Cortex of kidney (tissue), 1 donor: ENCODE results near the gene PDK1.

Experiments
- DNase-seq: peaks from one replicate; lab custom pipeline; 2025; lab: John Stamatoyannopoulos, UW

PDK1 gene

DNA sequence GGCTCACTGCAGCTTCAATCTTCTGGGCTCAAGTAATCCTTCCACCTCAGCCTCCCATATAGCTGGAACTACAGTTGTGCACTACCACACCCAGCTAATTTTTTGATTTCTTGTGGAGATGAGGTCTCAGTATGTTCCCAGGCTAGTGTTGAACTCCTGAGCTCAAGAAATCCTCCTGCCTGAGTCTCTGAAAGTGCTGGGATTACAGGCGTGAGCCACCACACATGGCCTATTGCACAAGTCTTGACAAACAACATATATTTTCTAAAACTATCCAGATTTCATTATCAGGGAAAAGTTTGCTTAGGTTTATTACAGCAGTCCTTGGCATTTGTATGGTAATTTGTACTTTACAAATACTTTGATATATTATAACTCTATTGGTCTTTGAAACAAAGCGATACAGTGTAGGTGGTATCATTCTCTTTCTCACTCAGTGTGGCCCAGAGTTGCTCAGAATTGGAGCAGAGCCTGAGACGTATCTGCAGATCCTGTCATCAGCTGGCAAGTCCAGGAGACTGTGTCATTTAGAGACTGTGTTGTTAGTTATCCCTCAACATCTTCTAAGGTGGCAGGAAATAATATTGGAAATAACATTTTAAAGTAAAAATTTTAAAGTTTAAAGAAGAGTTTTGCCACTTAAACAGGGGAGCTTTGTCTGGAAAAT is 41.4 kb downstream of the PDK1 start:
- DNase-seq = no peak

DNA sequence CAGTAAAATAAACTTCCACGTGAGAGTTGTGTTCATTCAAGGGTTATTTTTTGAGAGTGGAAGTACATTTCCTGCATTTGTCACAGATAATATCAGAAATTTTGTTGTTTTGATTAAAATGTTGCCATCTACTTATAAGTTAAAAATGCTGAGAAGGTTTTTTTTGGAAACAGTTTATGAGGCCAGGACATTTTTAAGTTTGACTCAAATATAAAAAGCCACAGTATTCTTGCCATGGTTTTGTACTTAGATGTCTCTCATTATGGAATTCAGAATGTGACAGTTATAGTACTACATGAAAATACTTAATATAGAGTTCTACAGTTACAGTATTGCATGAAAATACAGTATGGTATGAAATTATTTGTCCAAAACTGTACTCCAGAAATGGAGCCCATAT is 44.1 kb downstream of the PDK1 start:
- no peak for DNase-seq

DNA sequence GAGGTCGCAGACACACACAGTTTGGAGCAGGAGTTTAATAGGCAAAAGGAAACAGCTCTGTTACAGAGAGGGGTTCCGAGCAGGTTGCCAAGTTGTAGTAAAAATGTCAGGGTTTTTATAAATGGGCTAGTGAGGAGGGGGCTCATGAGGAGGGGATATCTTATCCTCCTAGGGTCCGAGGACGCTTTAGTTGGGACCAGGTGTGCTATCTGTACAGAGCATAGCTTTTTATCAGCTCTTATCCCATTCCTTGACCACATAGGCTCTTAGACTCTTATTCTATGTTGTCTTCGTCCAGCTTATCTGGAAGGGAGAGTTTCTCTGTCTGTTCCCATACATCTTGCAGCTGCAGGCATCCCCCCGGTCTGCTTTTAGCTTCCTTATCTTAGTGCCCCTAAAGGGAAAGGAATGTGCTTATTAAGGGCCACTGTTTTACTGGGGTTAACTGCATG is 44.7 kb downstream of the PDK1 start:
- no peak for DNase-seq

DNA sequence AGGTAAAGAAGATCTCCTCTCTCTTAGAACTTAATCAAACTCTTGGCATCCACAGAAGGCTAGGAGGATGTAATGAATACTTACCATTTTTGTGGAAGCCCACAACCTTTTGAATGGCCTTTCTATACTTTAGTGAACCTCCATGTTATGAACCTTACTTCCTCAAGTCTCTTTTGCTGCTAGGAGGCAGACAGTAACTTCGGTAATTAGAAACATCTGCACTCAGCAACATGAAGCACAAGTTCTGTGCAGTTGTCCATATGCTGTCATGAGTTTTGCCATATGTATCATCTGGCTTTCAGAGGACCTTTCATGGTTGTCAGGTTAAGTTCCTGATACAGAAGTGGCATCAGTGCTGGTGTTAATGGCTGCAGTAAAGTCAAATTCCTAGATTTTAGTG is 50.4 kb downstream of the PDK1 start:
- no peak for DNase-seq

DNA sequence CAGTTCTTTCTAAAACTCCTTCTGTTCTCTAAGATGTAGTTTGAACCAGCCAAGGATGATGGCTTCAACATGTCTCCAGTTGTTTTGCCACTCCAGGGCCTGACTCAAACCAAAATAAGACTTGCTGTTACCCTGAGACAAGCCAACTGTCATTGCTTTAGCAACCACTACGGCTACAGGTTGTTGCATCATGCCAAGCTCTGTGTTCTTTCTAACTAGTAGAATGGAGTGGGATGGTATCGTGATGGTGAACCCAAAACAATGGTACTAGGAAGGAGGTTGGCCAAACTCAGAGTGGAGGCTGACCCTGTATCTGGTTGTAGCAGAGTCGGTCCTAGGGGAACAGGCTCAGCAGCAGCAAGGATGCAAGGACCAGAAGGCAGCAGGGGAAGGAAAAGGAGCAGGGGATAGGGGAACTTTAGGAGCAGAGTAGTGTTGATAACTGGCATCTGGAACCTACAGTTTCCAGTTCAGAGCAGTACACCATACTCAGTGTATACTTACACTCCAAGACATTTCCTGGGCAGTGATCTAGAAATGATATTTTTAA is 51.6 kb downstream of the PDK1 start:
- no peak for DNase-seq

DNA sequence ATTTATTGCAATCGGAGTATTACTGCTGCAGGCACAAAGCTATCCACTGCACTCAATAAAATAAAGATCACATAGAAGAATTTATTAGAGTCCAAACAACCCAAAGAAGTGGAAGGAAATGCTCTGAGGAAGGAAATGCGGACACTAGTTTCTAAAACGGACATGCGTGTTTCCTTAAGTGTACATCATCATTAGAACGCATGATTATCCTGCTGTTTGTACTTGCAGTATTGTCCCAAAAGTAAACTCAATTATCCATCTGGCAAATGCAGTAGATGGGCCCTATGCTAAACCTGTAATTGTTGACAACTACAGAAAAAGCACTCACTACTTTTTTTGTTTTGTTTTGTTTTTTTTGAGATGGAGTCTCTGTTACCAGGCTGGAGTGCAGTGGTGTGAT is 53.6 kb downstream of the PDK1 start:
- DNase-seq = no peak

DNA sequence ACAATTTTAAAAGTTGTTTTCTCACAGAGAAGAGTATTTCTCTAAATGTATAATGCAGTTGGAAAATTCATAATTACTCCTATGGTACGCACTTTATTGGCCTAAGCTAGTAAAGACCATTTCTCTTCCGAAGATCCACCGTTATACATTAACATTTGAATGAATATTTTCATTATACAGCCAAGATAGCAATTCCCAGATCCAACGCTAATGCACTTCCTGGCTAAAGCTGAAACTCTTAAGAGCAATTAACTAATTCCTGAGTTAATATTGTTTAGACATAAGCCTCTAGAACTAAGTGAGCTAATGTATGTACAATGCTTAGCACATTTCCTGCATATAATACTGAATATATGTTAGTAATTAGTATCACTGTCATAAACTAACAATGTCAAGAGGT is 56.2 kb downstream of the PDK1 start:
- DNase-seq = no peak

DNA sequence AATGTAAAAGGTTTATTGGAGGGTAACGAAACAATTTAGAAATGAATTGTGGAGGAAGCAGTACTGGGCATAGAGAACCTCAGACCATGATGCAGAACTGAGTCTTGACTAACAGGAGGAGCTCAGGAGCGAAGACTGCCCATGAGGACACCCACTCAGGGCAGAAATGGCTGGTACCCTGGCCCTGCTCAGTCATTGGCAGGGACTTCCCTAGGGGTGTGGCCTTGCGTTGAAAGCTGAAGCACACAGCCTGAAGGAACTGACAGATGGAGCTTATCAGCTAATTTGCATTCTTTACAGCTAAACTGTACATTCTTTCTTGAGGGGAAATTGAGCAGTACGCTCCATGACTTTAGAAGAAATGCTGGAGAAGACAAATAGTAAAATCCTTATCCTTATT is 57.1 kb downstream of the PDK1 start:
- no peak for DNase-seq

DNA sequence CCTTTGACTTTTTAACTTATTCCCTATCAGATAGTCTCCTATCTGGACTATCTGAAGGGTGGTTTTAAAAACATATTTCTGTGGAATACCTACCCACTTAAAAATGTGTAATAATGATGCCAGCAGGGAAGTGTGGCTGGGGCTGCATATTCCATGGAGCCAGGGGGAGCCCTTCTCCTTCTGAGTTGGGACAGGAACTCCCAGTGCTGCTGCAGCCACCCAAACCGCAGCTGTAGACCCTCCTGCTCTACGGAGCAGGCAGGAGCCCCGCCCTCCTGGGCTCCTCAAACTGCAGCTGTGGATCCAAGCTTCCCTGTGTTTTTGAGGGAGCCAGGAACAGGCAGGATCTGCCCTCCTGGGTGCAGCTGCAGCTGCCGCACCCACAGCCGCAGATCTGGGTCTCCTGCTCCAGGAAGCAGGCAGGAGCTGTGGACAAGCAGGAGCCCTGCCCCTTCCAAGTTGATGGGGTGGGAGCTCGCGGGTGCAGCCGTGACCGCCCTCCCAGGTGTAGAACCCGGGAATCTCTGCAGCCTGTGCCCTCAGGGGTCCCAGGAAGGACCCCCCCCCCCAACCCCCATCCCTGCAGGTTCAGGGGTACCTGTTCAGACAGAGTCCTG is 57.8 kb downstream of the PDK1 start:
- DNase-seq = no peak

DNA sequence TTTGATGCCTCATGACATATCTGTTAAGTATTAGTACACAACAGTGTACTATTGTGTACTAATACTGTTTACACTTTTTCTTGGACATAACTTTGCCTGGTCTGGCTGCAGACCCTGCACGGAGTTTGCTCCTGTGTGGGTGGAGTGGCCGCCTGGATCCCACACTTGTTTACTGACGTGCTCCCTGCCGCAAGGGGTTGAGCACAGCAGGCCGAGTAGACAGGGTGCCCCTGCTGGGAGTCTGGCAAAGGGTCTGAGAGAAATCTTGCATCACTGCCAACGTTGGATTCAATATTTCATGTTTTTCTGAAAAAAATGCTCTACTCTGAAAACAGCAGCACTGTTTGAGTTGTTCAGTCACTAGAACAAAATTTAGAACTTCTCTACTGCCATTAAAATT is 59.0 kb downstream of the PDK1 start:
- no peak for DNase-seq

DNA sequence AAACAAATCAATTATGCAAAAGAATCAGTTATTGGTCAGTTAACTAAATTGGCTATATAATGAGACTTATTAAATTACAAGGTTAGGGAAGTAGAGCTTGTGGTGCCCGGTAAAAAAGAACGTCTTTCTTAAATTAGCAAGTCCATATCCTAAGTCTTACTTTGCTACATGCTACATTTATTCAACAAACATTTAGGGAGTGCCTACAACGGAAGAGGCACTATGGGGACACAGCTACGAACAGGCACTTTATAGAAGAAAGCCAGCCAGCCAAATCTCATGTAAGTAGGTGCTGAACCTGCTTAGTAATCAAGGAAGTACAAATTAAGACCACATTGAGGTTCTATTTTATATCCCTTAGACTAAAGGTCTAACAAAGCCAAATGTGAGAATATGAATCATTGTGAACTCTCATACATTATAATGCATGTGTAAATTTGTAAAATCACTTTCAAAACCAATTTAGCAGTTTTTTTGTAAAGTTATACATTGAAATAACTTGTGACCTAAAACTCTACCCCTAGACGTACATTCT is 59.9 kb downstream of the PDK1 start:
- no peak for DNase-seq

DNA sequence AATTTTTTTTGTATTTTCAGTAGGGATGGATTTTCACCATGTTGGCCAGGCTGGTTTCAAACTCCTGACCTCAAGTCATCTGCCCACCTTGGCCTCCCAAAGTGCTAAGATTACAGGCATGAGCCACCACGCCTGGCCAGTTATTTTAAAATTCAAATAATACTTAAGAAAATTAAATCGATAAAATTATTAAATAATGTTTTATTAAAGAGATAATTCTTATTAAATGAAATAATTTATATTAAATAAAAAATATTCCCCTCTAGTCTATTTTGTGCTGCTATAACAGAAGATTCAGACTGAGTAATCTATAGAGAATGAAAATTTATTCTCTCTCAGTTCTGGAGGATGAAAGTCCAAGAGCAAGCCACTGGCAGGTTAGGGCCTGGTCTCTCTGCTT is 61.2 kb downstream of the PDK1 start:
- no peak for DNase-seq

DNA sequence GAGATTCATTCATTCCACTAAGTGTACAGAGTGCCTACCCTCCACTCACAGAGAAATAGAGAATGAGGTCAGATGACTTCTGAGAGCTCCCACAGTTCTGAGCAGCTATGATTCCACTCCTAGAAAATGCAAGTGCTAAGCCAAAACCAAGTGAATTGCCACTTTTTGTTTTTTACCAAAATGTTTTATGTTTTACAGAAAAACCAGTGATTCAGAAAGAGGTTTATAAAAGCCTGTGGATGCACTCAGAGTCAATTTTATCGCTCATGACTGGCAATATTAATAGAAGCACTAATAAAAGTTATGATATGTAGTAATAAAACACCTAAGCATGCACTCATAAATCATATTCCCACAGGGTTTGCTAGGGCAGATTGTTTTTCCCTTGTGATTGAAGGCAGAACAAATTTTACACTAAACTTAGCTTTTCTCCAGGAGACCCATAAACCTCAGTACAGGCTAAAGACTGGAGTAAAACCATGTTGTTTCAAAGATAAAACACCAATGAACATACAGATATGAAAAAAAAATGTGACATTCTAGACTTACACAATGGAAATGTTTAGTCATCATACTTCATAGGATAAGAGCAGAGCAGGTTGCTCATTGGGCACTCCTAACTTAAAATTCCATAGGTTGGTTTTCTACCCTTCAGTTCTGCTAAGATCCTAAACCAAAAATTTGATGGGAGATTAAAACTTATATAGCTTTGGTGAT is 67.5 kb downstream of the PDK1 start:
- DNase-seq = no peak

DNA sequence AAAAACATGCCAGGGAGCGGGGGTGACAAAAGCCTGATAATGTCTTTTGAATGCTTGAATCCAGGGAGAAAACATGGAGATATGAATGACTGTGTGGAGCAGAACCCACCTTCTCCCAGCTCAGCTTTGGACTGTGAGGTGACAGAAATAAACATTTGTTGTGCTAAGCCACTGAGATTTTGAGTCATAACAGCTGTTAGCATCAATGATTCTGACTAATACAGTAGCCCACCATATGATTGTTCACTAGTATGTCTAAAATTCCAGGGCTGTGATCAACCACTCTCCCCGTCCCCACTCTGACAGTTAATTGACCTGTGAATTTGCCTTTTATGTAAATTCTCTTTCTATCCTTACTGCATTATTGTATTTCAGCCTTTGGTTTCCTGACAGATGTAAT is 69.1 kb downstream of the PDK1 start:
- no peak for DNase-seq

DNA sequence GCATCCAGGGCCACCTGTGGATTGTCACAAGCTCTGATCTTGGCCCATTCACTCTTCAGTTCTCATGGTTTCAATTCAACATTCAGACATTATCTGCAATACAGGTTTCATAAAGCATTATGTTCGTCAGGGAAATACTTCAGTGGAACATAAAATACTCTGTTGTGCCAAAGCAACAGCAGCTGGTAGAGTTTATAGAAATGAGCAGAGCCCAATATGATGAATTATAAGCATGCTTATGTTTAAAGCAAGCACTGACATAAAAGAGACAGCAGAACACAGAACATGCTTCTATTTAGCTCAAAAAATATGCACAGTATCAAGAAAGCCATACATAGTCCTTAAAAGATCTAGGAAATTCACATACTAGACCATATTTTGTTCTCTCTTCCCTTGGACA is 71.3 kb downstream of the PDK1 start:
- DNase-seq = no peak

DNA sequence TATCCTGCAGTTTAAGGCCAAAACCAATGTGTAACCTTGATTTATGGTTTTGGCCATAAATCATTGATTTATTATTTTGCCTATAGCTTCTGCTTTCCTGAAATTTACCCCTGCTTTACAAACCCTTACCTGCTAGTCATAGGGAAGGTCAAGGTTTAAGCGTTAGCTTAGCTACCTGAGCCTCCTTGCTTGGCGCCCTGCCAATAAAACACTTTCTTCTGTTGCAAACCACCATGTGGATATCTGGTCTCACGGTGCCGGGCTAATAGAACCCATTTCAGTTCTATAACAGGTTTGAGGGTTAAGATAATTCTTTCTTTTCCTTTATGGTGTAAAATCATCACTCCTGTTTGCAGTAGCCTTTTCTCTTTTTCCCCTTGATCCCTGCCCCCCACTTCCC is 72.2 kb downstream of the PDK1 start:
- DNase-seq = no peak

DNA sequence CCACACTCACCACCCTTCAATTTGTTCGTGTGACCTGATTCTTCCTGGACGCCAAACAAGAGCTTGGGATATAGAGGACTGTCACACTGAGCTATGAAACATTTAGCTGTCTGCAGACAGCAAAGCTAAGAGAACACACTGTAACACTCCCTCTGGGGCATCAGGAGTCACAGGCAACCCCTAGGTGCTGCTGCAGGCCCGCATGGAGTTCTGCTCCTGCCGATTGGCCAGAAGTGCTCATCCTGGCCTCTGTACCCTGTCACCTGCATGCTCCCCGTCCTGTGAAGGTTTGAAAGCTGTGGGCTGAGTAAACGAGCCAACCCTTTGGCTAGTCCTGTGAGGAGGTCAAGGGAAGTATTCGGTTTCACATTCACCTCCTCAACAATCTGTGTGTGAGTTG is 73.7 kb downstream of the PDK1 start:
- DNase-seq = no peak

DNA sequence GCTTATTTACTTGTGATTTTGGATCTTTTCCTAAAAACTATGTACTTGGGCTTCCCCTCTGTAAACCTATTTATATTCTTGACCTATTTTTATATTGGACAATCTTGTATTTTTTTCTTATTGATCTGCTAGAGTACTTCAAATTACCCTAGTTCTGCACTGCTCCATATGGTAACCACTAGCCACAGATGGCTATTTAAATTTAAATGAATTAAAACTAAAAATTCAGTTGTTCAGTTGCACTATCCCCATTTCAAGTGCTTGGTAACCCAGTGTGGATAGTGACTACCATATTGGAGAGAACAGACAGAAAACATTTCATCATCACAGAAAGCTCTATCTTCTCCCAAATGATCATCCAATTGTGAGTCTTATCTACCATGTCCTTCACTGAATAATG is 74.3 kb downstream of the PDK1 start:
- no peak for DNase-seq

DNA sequence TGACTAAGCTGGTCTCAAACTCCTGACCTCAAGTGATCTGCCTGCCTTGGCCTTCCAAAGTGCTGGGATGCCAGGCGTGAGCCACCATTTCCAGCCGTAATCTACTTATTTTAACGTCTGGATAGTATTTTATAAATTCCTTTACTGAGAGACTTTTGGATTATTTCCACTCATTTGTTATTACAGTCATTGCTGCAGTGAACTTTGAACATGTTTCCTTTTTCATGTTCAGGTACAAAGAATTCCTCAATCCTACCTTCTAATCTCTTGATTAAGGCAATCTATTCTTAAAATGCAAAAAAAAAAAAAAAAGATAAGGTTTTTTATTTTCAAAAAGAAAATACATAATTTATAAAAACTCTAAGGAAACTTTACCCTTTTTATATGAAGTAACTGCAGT is 78.6 kb downstream of the PDK1 start:
- DNase-seq = no peak

DNA sequence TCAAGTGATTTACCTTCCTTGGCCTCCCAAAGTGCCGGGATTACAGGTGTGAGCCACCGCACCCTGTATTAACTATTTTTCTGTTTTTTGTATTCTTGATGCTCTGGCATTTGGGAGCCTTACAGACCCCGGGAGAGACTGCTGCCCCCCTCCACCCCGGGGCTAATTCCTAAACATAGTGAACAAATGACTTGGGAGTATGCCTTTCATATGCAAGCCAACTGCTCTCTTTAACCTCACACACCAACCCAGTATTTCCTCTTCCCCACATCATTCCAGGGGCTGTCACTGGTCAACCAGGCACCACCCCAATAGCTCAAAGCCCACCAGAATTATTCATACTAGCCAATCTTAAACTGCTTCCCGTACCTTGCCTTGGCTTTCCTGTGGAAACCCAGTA is 79.7 kb downstream of the PDK1 start:
- no peak for DNase-seq

DNA sequence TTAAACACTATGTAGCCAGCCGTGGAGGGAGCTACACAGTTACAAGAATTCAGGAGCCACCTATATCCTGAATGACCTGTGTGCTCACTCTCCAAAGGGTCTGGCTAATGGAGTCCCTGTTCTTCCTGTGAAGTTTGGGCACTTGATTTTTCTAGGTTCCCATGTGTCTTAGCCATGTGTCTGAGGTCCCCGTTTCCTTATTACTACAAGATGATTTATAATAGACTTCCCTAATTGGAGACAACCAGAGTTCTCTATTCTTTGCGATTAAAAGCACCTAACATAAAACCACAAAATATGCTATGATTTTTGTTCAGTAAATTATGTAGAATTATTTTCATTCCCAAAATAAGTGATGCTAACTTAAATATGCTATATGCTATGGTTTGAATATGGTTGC is 83.4 kb downstream of the PDK1 start:
- DNase-seq = no peak

DNA sequence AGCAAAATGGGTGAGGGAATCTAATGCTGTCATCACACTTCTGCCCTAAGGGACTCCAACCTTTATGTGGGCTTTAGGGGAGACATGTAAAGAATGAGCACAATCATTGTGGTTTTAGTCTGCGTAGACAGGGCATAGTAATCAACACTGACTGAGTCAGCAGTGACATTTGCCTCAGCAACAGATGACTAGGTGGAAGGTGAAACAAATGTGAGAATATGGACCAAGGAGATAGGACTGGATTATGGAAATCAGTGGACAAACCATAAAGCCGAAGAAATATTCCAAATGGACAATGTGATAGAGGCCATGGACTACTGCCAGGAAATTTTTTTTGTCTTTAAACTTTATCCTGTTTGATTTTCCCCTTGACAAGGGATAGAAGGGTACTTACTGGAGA is 83.9 kb downstream of the PDK1 start:
- no peak for DNase-seq

DNA sequence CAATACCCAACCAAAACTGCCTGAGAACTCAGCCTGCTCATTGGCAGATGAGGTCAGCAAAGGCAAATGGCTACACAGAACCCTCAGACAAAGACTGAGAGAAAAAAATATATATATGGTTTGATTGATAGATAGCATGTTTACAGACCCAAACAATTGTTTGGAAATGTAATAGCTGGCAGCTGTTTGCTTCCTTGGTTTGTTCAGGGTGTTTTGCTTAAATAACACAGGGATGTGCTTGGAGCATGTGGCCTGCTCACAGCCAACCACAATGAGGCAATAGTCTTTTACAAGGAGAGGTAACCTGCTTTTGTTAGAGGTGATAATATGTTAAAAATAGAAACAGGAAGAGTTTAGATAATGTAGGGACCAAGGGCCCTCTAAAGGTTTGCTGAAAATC is 84.5 kb downstream of the PDK1 start:
- no peak for DNase-seq
